Ammon's horn (tissue), 1 donor: ENCODE measurements around the gene PUM2.
"Not testable (repeated sequence)": the region's sequence is repeated elsewhere in the genome, so short reads cannot be mapped to it uniquely, and the experiment has no call there.

Experiments used
- DNase-seq: peaks from one replicate; pipeline ENCODE4 v3.0.0-alpha.2; 2016; ENCODE audit warnings: low spot score

Gene PUM2, protein sequence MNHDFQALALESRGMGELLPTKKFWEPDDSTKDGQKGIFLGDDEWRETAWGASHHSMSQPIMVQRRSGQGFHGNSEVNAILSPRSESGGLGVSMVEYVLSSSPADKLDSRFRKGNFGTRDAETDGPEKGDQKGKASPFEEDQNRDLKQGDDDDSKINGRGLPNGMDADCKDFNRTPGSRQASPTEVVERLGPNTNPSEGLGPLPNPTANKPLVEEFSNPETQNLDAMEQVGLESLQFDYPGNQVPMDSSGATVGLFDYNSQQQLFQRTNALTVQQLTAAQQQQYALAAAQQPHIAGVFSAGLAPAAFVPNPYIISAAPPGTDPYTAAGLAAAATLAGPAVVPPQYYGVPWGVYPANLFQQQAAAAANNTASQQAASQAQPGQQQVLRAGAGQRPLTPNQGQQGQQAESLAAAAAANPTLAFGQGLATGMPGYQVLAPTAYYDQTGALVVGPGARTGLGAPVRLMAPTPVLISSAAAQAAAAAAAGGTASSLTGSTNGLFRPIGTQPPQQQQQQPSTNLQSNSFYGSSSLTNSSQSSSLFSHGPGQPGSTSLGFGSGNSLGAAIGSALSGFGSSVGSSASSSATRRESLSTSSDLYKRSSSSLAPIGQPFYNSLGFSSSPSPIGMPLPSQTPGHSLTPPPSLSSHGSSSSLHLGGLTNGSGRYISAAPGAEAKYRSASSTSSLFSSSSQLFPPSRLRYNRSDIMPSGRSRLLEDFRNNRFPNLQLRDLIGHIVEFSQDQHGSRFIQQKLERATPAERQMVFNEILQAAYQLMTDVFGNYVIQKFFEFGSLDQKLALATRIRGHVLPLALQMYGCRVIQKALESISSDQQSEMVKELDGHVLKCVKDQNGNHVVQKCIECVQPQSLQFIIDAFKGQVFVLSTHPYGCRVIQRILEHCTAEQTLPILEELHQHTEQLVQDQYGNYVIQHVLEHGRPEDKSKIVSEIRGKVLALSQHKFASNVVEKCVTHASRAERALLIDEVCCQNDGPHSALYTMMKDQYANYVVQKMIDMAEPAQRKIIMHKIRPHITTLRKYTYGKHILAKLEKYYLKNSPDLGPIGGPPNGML

DNA sequence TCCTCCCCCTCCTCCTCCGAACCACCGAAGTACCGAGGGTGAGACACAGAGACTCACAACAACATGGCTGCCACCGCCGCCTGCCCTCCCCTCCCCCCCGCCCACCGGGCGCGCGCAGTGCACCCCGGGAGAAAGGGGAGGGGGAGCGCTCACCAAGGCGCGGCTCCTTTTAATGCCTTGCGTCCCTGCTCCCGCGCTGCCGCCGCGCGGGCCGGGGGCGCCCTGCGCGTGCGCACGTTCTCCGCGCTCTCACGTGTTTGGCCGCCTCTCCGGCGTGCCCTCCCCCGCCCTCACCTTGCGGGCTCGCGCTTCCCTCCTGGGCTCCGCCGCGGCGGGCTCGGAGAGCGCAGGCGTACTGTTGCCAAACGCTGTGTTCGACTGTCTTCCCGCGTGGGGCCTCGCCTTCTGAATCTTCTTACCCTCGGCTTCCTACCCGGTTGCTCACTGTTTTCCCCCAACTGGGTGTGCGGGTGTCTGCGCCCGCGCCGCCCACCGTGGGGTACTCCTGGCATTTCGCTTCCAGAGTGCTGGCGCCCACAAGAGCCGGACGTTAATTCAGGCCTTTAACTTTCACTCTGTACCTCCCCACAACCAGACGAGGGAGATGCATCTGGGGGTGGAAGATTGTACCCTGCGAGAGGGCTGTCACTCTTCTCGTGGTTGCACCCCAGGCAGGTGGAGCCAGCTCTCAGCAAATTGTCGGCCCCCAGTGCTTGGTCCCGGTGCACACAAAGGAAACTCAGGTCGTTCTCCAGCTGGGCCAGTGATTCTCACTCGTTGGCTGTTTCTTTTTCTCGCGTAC lies at the start of gene PUM2:
Gene PUM2, minus strand, starts transcription at position 92 of the 802 bp plus-strand sequence. CDS start 23,484 bp downstream, outside the sequence.
- DNase-seq, result peak; percentile 94

- DNase-seq, result no peak
These were observed 49.7 kb upstream of the PUM2 start for GRCh38 chr2:20400306-20400705.

DNA sequence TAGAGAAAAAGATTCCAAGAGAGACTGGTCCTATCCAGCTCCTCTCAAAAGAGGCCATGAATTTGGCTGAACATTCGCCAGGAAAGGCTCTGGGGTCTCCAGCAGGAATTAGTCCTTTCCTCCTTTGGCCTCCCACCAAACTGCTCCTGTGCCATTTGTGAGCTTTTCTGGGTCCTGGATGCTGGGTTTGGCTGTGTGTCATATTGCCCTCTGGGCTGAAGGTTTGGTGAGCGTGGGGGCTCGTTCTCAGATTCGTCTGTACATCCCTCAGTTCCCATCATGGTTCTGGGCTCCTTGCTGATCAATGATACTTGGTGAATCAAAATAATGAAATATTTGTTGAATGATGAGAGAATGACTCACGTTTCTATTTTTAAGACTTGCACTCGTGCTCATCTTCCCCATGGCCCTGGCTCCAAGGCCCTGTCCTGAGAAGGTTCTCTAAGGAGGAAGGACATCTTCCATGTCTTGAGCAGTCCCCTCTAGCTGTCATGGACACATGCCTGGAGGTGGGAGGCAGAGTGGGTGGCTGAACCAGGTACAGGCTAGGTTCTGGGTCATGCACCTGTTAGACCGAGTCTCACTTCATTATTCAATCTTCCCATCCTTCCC lies 48.4 kb upstream of the PUM2 start:
- no peak for DNase-seq

GRCh38 chr2:20397811-20398447 lies 47.3 kb upstream of the PUM2 start:
- DNase-seq, result no peak

DNA sequence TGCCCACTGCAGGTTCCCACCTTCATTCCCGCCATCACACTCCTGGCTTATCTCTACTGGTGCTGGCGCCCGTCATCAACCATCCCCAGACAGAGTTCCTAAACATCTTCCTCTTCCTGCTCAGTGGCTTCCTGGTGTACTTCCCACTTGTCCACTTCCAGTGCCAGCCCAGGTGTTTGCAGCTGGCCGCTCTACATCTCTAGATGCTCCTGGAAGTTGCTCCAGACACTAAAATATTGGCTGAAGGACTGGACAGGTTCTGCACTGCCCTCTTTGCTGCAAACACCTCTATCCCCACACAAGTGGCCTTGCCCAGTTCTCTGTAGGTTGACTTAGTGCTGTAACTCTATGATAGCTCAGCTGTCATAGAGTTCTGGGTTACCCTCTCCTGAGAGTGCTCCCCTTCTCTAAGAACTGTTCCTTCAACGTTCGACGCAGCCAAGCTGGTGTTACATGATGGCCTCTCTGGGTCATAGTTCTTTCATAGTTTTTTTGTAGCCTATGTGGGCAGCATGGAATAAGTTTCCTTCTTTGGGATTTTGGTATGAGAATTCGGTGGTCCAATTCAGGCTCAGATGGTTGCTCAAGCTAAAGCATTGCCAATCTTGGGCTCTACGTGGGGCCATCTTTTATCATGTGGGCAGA lies 45.8 kb upstream of the PUM2 start:
- no peak for DNase-seq

- DNase-seq, result no peak
These were observed 43.3 kb upstream of the PUM2 start for GRCh38 chr2:20393986-20394385.

- DNase-seq, result no peak
These were observed 41.5 kb upstream of the PUM2 start for GRCh38 chr2:20391951-20392699.

DNA sequence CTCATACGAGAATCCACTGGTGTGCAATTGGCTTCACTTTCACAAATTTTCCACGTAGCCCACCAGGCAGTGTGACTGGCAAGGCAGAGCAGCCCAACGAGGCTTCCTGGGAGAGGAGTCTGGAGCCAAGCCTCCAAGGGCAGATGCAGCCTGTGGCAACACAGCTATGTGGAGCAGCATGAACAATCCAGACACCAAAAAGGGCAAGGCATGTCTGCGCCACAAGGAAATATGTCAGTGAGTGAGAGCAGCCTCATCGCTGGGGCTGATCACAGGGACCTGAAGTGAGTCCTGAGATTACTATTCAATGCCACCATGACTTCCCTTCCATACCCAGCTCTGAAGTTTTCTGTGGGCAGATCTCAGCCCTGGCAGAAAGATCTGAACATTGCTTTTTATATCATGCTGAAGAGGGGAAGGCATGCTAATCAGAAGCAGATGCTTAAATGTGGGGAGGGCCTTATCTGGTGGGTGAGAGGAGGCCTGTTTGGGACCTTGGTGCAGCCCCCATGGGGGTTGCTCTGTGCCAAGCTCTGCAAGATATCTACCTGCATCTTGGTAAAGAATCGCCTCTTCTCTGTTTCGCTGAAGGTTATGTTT lies 40.0 kb upstream of the PUM2 start:
- DNase-seq, result no peak

- DNase-seq, result no peak
These were observed 34.3 kb upstream of the PUM2 start for GRCh38 chr2:20384953-20385352.

- no peak for DNase-seq
These were observed 32.5 kb upstream of the PUM2 start for GRCh38 chr2:20382965-20383810.

- peak; percentile 90 for DNase-seq
These were observed 30.8 kb upstream of the PUM2 start for GRCh38 chr2:20381457-20381856.

DNA sequence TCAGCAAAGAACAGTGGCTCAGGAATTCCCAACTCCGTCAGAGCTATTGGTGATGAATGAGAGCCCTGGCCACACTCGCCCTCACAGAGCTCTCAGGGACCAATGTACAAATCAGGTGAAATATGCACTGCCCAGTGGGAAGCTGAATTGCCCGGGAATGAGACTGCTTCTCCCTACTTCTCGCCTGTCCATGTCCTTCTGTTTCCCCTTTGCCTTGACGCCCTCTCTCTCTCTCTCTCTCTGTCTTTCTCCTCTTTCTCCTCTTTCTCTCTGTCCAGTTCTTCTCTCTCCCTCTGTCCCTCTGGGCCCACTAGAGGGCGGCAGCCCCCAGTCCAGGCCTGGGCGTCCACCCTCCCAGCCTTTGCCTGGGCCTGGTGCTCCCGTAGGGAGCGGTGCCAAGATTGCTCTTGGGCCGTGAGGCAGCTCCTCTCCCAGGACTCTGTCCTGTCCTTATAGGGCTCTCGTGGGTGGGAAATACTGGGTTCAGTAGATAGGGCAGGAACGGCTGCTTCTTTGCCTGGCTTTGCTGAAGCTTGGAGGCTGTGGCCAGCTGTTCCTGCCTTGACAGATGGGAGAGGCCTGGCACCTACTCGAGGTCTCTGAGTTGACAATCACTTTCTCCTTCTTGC lies 28.4 kb upstream of the PUM2 start:
- peak; percentile 91 for DNase-seq

- no peak for DNase-seq
These were observed 27.7 kb upstream of the PUM2 start for GRCh38 chr2:20378341-20378740.

GRCh38 chr2:20377741-20378140 lies 27.1 kb upstream of the PUM2 start:
- no peak for DNase-seq

GRCh38 chr2:20374982-20375381 lies 24.3 kb upstream of the PUM2 start:
- not testable (repeated sequence) for DNase-seq

- DNase-seq, result no peak
These were observed 22.4 kb upstream of the PUM2 start for GRCh38 chr2:20372896-20373640.
